Loucy (cell line): ENCODE measurements around the gene OR56A3.

Source experiments
- EZH2phosphoT487 ChIP-seq: fragments of 200-600 bp; IDR thresholded peaks from 2 replicates; pipeline ENCODE4 v1.6.1; 2018; ENCODE audit warnings: antibody characterized with exemption, mild to moderate bottlenecking, moderate library complexity, borderline replicate concordance
- TF ChIP-seq, protein P1 (sequence below): fragments of 200-600 bp; sonication (generic); conservative IDR thresholded peaks from 2 replicates; pipeline ENCODE4 v1.5.1; 2014; ENCODE audit warnings: mild to moderate bottlenecking, antibody characterized with exemption, low read length

DNA sequence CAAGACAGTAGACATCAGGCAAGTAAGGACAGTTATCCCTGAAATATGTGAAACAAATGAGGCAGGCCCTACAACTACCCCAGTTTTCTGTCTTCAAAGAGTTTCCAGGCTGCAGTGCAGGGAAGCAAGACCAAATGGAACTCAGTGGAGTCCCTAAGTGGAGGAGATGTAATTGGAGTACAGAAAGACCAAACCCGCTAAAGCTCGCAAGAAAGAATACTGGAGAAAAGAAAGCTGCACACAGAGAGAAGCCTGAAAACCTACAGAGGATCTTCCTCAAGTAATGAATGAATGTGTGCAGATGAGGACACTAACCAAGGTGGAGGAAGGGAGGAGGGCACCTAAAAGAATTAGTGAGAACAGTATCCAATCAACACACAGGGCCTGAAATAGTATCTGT is 1.3 kb upstream of the OR56A3 start:
- TF ChIP-seq, protein P1, sequence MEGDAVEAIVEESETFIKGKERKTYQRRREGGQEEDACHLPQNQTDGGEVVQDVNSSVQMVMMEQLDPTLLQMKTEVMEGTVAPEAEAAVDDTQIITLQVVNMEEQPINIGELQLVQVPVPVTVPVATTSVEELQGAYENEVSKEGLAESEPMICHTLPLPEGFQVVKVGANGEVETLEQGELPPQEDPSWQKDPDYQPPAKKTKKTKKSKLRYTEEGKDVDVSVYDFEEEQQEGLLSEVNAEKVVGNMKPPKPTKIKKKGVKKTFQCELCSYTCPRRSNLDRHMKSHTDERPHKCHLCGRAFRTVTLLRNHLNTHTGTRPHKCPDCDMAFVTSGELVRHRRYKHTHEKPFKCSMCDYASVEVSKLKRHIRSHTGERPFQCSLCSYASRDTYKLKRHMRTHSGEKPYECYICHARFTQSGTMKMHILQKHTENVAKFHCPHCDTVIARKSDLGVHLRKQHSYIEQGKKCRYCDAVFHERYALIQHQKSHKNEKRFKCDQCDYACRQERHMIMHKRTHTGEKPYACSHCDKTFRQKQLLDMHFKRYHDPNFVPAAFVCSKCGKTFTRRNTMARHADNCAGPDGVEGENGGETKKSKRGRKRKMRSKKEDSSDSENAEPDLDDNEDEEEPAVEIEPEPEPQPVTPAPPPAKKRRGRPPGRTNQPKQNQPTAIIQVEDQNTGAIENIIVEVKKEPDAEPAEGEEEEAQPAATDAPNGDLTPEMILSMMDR = no peak
- TF ChIP-seq EZH2phosphoT487 = no peak
